Suprapubic skin (tissue), 3 donors: Measurements from ENCODE around the gene DDX49.

Source experiments
- POLR2A ChIP-seq, 2 donors: fragments of 450-650 bp; IDR thresholded peaks; one replicate each; pipeline ENCODE4 v1.6.1; 2017; ENCODE audit warnings: antibody characterized with exemption in 2 of 2, mild to moderate bottlenecking in 2 of 2, moderate library complexity in 2 of 2
- TF ChIP-seq, protein P1 (sequence below), 2 donors: fragments of 200-600 bp in 1 of 2; fragments of 450-650 bp in 1 of 2; sonication (generic) in 1 of 2; IDR thresholded peaks; one replicate each; pipeline ENCODE4 v1.5.1; 2016 to 2019; ENCODE audit warnings: antibody characterized with exemption in 2 of 2, mild to moderate bottlenecking in 1 of 2, moderate library complexity in 1 of 2

DNA sequence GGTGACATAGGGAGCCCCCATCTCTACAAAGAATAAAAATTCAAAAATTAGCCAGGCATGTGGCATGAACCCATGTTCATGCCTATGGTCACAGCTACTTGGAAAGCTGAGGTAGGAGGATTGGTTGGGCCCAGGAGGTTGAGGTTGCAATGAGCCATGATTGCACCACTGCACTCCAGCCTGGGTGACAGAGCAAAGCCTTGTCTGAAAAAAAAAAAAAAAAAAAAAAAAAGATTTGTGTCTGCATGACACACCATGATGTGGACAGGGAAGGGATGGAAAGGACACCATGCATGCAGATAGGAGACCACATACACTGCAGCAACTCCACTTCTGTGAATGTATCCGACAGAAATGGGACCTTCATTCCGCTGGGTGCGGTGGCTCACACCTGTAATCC is 55.5 kb downstream of the DDX49 start:
- no peak for TF ChIP-seq POLR2A (IDR thresholded peaks at IDR 0.05)
- TF ChIP-seq, protein P1, sequence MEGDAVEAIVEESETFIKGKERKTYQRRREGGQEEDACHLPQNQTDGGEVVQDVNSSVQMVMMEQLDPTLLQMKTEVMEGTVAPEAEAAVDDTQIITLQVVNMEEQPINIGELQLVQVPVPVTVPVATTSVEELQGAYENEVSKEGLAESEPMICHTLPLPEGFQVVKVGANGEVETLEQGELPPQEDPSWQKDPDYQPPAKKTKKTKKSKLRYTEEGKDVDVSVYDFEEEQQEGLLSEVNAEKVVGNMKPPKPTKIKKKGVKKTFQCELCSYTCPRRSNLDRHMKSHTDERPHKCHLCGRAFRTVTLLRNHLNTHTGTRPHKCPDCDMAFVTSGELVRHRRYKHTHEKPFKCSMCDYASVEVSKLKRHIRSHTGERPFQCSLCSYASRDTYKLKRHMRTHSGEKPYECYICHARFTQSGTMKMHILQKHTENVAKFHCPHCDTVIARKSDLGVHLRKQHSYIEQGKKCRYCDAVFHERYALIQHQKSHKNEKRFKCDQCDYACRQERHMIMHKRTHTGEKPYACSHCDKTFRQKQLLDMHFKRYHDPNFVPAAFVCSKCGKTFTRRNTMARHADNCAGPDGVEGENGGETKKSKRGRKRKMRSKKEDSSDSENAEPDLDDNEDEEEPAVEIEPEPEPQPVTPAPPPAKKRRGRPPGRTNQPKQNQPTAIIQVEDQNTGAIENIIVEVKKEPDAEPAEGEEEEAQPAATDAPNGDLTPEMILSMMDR (IDR thresholded peaks at IDR 0.05): no peak
